GM11168 (cell line): ENCODE results near the gene RBFOX2.

Source experiments
- in situ Hi-C: fragments of 300-500 bp; cut with MboI; formaldehyde crosslinking; loops from one replicate; pipeline ENCODE4 v1.12.0; 2022; ENCODE audit warnings: low sequenced_read_pairs; ENCODE audit not compliant: unreplicated experiment

The RBFOX2 gene

GRCh38 chr22:35978889-35979288, 49.7 kb downstream of the RBFOX2 start:
- in situ Hi-C loops = no loop called here

GRCh38 chr22:35978201-35978600, 50.4 kb downstream of the RBFOX2 start:
- in situ Hi-C loops = no loop called here

- in situ Hi-C loops = no loop called here
Measured at GRCh38 chr22:35977136-35977535, 51.5 kb downstream of the RBFOX2 start.

GRCh38 chr22:35973388-35973787, 55.2 kb downstream of the RBFOX2 start:
- in situ Hi-C loops = no loop called here

DNA sequence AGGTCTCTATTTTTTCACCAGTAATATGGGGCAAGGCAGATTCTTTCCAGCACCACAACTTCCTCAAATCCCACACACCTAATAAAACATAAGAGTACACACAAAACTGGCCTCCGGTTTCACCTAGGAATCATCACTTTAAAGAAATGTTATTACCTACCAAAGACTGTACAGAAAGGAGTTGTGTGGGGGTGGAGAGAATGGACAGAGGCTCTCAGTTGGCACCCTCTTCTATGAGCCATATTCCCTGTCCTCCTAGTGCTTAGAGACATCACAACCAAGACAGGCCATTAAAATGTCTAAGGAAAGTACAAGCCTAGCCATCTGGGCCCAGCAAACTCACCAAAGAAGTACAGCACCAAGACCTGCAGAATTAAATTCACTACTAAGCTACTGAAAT, 56.1 kb downstream of the RBFOX2 start:
- in situ Hi-C loops = no loop called here

DNA sequence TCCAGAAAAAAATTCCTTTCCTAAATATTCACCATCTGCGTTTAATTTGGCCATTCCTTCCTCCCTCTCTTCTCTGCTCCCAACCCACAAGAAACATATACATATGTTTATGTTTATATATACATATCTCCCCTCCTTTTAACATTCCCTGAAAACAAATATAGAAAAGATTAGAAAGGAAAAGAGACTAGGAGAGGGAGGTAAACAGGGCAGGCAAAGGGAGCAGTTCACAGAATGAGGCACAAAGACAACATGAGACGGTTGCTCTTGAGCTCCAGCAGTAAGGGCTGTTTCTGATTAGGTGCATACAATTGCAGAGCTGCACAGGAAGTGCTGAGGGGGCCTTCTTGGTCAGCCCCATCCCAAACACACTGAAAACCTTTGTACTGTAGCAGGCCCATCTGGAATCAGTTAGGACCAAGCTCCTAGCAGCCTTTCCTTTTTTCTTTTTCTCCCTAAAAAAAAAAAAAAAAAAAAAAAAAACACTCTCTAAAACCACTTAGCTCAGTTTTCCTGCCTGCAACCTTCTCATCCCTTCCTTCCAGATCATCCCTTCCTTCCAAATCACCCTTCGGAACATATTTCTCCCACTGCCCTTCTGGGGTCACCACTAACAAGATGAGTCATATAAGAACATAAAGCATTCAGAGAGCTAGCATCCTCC, 57.0 kb downstream of the RBFOX2 start:
- in situ Hi-C loops = no loop called here

DNA sequence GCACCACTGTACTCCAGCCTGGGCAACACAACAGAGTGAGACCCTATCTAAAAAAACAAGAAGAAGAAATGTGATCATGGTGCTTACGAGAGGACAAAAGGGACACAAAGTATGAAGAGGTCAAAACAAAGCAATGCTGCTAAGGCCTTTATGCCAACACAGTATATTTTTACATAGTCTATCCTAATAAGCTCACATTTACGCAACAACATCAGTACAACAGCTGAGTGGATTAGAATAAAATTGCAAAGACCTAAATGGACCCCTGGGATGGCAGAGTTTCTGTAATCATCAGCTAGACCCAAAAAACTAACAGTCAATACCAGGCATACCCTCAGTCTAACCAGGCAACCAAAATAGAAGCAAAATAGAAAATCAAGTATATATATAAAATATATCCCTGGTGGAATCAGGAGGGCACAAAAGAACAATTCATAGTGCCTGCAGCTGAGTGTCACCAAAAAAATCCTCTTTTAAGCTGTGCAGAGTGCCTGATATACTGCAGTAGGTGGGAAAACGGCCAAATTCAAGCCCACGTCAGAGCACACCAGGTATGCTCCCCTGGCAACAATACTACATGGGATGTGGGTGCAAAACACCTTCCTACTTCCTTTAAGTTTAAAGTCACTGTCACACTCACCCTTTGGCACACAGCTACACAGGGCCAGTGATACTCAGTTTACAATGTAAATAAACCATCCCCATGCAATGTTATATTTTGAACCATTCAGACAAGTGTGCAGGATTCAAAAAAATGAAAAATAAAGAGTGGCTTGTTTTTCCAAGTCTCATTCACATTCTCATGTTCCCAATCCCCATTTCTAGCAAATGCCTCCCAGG, 57.8 kb downstream of the RBFOX2 start:
- in situ Hi-C loops = no loop called here

DNA sequence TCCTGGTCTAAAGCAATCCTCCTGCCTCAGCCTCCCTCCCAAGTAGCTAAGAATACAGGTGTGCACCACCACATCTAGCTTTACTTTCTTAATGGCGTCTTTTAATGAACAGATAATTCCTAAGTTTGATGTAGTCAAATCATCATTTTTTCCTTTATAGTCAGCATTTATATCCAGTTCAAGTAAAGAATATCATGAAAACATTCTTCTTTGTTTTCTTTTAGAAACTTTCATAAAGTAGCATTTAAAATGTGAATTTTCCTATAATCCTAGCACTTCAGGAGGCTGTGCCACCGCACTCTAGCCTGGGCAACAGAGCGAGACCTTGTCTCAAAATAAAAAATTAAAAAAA, 61.6 kb downstream of the RBFOX2 start:
- in situ Hi-C loops = no loop called here

DNA sequence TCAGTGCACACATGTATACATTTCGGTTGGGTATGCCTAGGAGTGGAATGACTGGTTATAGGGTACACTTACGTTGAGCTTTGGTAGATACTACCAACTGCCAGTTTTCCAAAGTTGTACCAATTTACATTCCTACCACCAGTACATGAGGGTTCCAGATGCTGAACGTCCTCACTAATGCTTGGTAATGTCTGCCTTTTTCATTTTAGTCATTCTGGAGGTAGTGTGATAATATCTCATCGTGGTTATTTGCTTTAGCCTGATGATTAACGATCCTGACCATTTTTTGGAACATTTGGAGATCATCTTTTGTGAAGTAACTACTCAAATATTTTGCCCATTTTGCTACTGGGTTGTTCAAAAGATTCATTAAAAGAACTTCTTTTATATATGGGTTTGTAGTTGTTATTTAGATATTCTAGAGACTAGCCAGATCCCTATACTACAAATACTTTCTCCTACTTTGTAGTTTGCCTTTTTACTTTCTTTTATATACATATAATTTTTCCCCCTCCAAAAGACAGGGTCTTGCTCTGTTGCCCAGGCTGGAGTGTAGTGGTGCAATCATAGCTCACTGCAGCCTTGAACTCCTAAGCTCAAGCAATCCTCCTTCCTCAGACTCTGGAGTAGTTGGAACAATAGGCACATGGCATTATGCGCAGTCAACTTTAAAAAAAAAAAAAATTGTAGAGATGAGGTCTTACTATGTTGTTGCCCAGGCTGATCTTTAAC, 62.1 kb downstream of the RBFOX2 start:
- in situ Hi-C loops = no loop called here

DNA sequence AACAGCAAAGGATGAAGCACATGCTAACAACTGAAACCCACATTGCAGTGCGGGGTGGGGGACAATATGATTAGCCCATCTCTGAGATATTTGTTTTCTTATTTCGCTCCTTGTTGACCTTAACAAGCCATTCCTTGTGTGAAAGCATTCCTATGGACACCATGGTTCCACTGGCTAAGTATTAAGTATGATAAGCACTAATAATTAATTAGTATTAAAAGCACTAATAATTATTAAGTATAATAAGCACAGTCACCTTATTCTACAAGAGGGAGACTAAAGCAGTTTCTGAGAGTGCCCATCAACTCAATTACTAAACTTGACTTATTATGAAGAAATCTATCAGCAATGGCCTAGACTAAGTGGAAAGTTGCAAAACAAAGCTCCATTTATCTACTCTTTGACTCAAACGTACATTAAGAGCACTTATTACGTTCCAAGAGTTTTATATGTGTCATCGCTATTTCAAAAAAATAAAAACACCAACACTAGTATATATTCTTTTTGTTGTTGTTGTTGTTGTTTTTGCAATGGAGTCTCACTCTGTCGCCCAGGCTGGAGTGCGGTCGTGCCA, 65.3 kb downstream of the RBFOX2 start:
- in situ Hi-C loops = no loop called here

DNA sequence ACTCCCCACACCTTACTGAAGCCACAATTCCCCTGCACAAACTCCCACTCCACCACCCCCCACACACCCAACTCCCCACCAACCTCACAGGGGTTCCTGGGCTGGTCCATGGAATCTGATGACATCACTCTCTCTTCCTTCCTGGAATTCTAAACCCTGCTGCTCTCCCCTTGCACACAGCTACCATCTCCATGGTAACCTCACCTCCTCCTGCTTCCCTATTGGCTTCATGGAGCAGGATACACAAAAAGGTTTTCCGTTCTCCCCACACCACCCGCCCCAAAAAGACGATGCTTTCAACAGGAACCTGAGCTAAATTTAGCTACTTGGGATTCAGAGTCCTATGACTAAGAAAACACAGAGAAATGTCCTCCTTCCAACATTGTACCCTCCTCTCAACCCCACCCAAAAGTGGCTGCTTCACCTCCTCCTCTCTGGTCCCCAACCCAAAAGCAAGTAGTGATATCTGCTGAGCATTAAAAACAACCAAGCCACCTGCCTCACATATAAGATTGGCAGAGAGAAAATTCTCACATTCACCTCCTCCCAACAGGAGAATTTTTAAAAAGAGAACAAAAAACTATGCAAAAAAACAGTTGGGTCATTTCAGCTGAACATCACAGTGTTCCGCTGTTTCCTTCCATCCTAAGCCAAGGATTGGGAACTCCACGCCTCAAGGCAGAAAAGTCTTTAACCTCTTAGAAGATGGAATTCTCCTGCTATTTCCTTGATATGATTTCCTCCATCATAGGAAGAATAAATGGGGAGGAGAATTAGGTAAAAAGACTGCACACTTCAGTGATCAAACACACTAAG, 66.9 kb downstream of the RBFOX2 start:
- in situ Hi-C loops = no loop called here

DNA sequence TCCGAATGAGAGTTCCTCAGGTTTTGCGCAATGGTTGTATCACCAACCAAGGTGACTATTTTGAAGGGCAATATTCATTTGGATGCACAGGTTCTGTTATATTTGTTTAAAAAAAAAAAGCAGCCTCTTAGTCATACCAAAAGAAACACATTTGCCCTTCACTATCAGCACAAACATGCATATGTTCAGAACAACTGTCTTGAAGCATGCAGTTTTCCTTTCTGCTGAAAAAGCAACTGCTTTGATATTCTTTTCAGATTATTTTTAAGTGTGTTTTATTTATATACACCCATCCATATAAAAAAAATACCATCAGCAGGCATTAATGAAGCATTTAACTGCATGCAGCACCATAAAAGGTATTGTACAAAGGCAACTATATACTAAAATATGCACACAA, 67.8 kb downstream of the RBFOX2 start:
- in situ Hi-C loops = no loop called here

- in situ Hi-C loops = no loop called here
Measured at GRCh38 chr22:35959121-35959800, 69.4 kb downstream of the RBFOX2 start.

DNA sequence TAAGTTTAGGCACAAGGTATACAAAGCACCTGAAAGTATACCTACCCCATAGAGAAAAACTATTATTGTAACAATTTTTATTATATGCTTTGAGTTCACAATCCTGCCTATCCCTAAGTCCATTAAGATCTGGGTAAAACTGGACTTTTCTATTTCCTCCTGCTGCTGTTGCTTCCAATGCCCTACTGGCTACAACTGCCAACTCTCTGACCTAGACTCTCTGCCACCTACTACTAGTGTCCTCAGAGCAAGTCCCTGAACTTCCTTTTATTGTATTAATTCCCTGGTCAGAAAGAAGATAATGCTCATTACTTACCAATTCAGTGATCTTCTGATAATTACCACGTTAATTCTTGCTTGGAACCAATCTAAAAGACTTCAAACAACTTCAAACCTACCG, 70.3 kb downstream of the RBFOX2 start:
- in situ Hi-C loops = no loop called here

DNA sequence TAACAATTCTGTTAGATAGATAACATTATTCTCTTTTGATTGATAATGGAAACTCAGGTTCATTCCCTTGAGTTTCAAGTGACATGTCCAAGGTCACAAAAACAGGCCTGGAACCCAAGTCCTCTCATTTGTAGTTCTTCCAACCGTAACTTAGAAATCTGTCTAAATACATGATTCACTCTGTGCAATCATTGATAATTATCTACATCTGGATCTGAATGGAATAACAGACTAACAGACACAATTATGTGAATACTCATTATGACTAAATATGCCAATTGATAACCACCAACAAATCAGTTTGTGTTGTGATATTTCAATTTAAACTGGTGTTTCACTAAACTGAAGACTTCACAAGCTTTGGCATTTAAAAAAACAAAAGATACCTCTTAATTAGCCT, 71.0 kb downstream of the RBFOX2 start:
- in situ Hi-C loops = no loop called here

- in situ Hi-C loops = no loop called here
Measured at GRCh38 chr22:35956850-35957249, 71.8 kb downstream of the RBFOX2 start.

DNA sequence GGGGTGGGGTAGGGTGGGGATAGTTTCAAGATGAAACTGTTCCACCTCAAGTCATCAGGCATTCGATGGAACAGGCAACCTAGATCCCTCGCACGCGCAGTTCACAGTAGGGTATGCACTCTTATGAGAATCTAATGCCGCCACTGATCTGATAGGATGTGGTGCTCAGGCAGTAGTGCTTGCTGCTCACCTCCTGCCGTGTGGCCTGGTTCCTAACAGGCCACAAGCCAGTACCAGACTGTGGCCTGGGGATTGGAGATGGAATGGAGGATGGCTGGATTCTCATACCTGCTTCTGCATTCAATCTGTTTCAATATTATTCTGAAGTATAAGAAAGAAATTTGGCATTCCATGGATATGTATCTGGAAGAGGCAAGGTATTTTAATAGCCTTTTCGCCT, 73.1 kb downstream of the RBFOX2 start:
- in situ Hi-C loops = no loop called here

GRCh38 chr22:35952576-35952975, 76.0 kb downstream of the RBFOX2 start:
- in situ Hi-C loops = no loop called here

GRCh38 chr22:35950262-35950661, 78.4 kb downstream of the RBFOX2 start:
- in situ Hi-C loops = no loop called here

- in situ Hi-C loops = no loop called here
Measured at GRCh38 chr22:35949243-35949642, 79.4 kb downstream of the RBFOX2 start.
